Measurements from ENCODE around the gene CBLC. TPM values are rescaled to one million over a fixed set of nuclear protein-coding genes. Genes with fewer than 3 reads are reported as not detected.
"Not testable (repeated sequence)": the region's sequence is repeated elsewhere in the genome, so short reads cannot be mapped to it uniquely, and the experiment has no call there.

Gene CBLC
- polyA plus RNA-seq, 1 donor (not counting 4 experiments of a cell fraction or from before 2014, with no cell fraction given): 27.8 TPM

GRCh38 chr19:44824761-44825160, 47.1 kb downstream of the CBLC start:
- Histone ChIP-seq H3K4me2 (ENCODE audit: control insufficient read depth, extremely low read depth, insufficient read depth, low read depth, low read length) (no peak overlapping the region), H3K36me3 (ENCODE audit: control insufficient read depth in 2 of 2, extremely low read depth in 1 of 2, insufficient read depth in 2 of 2, low read length in 2 of 2) (no peaks in the 10 kb centered on the region), H3K4me1 (ENCODE audit: control insufficient read depth, extremely low read depth, insufficient read depth, low read length) (no peaks in the 10 kb centered on the region), H2AFZ (ENCODE audit: control insufficient read depth, low read length) (no peak overlapping the region), H3K9me3 (ENCODE audit: control insufficient read depth, low read depth, low read length) (no peaks in the 10 kb centered on the region), H3K27me3 (ENCODE audit: control insufficient read depth, extremely low read depth, insufficient read depth, low read length) (peaks cover 17% of the 10 kb centered on the region), H3K27ac (ENCODE audit: control insufficient read depth, insufficient read depth, low read length) (no peak overlapping the region), H4K20me1 (ENCODE audit: control insufficient read depth, extremely low read depth, insufficient read depth, low read length) (no peaks in the 10 kb centered on the region), H3K79me2 (ENCODE audit: control insufficient read depth, insufficient read depth, low read length) (no peaks in the 10 kb centered on the region), H3K9ac (ENCODE audit: control insufficient read depth, extremely low read depth, insufficient read depth, low read length) (no peak overlapping the region), H3K4me3 (ENCODE audit: control insufficient read depth in 2 of 3, extremely low read depth in 1 of 3, insufficient read depth in 2 of 3, low read depth in 1 of 3, low read length in 3 of 3) (no peak overlapping the region), H3K9me1 (ENCODE audit: control insufficient read depth, extremely low read depth, insufficient read depth, low read length) (no peaks in the 10 kb centered on the region)
- no peak for DNase-seq (ENCODE audit: low read depth, low spot score)
- FAIRE-seq: no peak
- dilution Hi-C loops (cut with MboI; ENCODE audit: extremely low pct_ligation_motif_present, low sequenced_read_pairs): no loop called here
- TF ChIP-seq CTCF (optimal IDR thresholded peaks at IDR 0.05 in 1 of 3, IDR thresholded peaks at IDR 0.05 in 1 of 3, conservative IDR thresholded peaks at IDR 0.05 in 1 of 3; ENCODE audit: extremely low read depth in 1 of 3, insufficient read depth in 2 of 3, low read length in 3 of 3) (no peak), EZH2 (IDR thresholded peaks at IDR 0.05; ENCODE audit: low read length) (no peak)

DNA sequence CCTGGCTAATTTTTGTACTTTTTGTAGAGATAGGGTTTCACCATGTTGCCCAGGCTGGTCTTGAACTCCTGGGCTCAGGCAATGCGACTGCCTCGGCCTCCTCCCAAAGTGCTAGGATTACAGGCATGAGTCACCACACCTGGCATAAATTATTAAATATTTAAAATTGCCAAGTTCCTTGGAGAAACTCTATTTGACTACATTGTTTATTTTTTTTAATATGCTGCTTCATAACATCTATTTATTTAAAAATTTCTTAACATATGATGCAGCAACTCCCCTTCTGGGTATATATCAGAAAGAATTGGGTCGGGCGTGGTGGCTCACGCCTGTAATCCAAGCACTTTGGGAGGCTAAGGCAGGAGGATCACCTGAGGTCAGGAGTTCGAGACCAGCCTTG, 55.2 kb downstream of the CBLC start:
- H4K20me1 ChIP-seq (ENCODE audit: control insufficient read depth, extremely low read depth, insufficient read depth, low read length); H2AFZ ChIP-seq (ENCODE audit: control insufficient read depth, low read length); H3K9me3 ChIP-seq (ENCODE audit: control insufficient read depth, low read depth, low read length); H3K36me3 ChIP-seq (ENCODE audit: control insufficient read depth in 2 of 2, extremely low read depth in 1 of 2, insufficient read depth in 2 of 2, low read length in 2 of 2); H3K4me1 ChIP-seq (ENCODE audit: control insufficient read depth, extremely low read depth, insufficient read depth, low read length); FAIRE-seq; H3K9me1 ChIP-seq (ENCODE audit: control insufficient read depth, extremely low read depth, insufficient read depth, low read length); DNase-seq (ENCODE audit: low read depth, low spot score); H3K27ac ChIP-seq (ENCODE audit: control insufficient read depth, insufficient read depth, low read length); H3K79me2 ChIP-seq (ENCODE audit: control insufficient read depth, insufficient read depth, low read length); H3K4me2 ChIP-seq (ENCODE audit: control insufficient read depth, extremely low read depth, insufficient read depth, low read depth, low read length); H3K4me3 ChIP-seq (ENCODE audit: control insufficient read depth in 2 of 3, extremely low read depth in 1 of 3, insufficient read depth in 2 of 3, low read depth in 1 of 3, low read length in 3 of 3); H3K9ac ChIP-seq (ENCODE audit: control insufficient read depth, extremely low read depth, insufficient read depth, low read length); H3K27me3 ChIP-seq (ENCODE audit: control insufficient read depth, extremely low read depth, insufficient read depth, low read length); dilution Hi-C loops (cut with MboI; ENCODE audit: extremely low pct_ligation_motif_present, low sequenced_read_pairs): not testable (repeated sequence)

DNA sequence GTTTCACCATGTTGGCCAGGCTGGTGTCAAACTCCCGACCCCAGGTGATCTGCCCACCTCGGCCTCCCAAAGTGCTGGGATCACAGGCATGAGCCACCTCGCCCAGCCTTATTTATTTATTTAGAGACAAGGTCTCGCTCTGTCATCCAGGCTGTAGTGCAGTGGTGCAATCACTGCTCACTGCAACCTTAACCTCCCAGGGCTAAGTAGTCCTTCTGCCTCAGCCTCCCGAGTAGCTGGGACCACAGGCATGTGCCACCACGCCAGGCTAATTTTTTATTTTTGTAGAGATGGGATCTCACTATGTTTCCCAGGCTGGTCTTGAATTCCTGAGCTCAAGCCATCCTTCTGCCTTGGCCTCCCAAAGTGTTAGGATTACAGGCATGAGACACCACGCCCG, 56.7 kb downstream of the CBLC start:
- H3K36me3 ChIP-seq (ENCODE audit: control insufficient read depth in 2 of 2, extremely low read depth in 1 of 2, insufficient read depth in 2 of 2, low read length in 2 of 2); H3K79me2 ChIP-seq (ENCODE audit: control insufficient read depth, insufficient read depth, low read length); H3K4me2 ChIP-seq (ENCODE audit: control insufficient read depth, extremely low read depth, insufficient read depth, low read depth, low read length); FAIRE-seq; H3K9me1 ChIP-seq (ENCODE audit: control insufficient read depth, extremely low read depth, insufficient read depth, low read length); DNase-seq (ENCODE audit: low read depth, low spot score); H3K9me3 ChIP-seq (ENCODE audit: control insufficient read depth, low read depth, low read length); H3K4me1 ChIP-seq (ENCODE audit: control insufficient read depth, extremely low read depth, insufficient read depth, low read length); H3K27ac ChIP-seq (ENCODE audit: control insufficient read depth, insufficient read depth, low read length); H2AFZ ChIP-seq (ENCODE audit: control insufficient read depth, low read length); dilution Hi-C loops (cut with MboI; ENCODE audit: extremely low pct_ligation_motif_present, low sequenced_read_pairs); H3K4me3 ChIP-seq (ENCODE audit: control insufficient read depth in 2 of 3, extremely low read depth in 1 of 3, insufficient read depth in 2 of 3, low read depth in 1 of 3, low read length in 3 of 3); H3K27me3 ChIP-seq (ENCODE audit: control insufficient read depth, extremely low read depth, insufficient read depth, low read length); H4K20me1 ChIP-seq (ENCODE audit: control insufficient read depth, extremely low read depth, insufficient read depth, low read length); H3K9ac ChIP-seq (ENCODE audit: control insufficient read depth, extremely low read depth, insufficient read depth, low read length): not testable (repeated sequence)

Data from keratinocyte (primary cell).